ENCODE data around the gene LCN2.

DNA sequence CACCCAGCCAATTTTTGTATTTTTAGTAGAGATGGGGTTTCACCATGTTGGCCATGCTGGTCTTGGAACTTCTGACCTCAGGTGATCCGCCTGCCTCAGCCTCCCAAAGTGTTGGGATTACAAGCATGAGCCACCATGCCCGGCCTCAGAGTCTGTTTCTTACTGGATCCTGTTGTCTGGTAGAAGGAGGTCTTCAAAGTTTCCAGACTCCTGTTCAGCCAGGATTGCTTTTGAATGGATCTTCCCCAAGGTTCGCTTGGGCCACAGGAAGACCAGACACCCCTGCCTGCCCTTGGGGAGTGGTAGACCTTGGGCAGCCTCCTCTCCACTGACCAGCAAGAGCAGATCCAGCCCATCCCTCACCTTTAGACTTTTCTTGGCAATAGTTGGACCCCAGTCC is 7.6 kb upstream of the LCN2 start:
- TF ChIP-seq EZH2 (IDR thresholded peaks at IDR 0.05): no peak
- TF ChIP-seq, protein P1, sequence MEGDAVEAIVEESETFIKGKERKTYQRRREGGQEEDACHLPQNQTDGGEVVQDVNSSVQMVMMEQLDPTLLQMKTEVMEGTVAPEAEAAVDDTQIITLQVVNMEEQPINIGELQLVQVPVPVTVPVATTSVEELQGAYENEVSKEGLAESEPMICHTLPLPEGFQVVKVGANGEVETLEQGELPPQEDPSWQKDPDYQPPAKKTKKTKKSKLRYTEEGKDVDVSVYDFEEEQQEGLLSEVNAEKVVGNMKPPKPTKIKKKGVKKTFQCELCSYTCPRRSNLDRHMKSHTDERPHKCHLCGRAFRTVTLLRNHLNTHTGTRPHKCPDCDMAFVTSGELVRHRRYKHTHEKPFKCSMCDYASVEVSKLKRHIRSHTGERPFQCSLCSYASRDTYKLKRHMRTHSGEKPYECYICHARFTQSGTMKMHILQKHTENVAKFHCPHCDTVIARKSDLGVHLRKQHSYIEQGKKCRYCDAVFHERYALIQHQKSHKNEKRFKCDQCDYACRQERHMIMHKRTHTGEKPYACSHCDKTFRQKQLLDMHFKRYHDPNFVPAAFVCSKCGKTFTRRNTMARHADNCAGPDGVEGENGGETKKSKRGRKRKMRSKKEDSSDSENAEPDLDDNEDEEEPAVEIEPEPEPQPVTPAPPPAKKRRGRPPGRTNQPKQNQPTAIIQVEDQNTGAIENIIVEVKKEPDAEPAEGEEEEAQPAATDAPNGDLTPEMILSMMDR (IDR thresholded peaks at IDR 0.05): no peak

Data from neural progenitor cell (in vitro differentiated cells).